ENCODE measurements around the gene HOXA9.

HOXA9 gene

GRCh38 chr7:27175626-27176523, 10.5 kb upstream of the HOXA9 start:
- peak; percentile 77 for DNase-seq

GRCh38 chr7:27174874-27175625, 9.7 kb upstream of the HOXA9 start:
- DNase-seq = peak; percentile 83

- peak; percentile 90 for DNase-seq
Observed at GRCh38 chr7:27173956-27174873, 8.9 kb upstream of the HOXA9 start, which contains the start of gene HOXA10. TSS of gene HOXA10 (minus strand) at chr7:27174320. CDS start at chr7:27174306, 14 bp downstream.

DNA sequence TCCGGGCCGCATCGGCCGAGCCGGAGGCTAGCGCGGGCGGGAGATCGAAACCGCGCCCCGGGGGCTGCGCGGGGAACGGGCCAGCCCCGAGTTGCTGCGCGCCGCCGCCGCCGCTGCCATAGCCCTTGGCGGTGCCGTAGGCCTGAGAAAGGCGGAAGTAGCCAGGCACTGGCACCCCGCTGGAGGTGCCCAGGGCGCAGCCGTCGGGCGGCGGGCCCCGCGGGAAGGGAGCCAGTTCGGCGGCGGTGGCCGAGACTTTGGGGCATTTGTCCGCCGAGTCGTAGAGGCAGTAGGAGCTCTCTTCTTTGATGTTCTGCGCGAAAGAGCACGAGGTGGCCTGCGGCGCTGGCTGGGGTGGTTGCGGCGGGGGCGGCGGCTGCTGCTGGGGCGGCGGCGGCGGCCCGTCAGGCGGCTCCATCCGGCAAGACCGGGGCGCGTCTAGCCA, 8.2 kb upstream of the HOXA9 start:
- DNase-seq = peak; percentile 66

DNA sequence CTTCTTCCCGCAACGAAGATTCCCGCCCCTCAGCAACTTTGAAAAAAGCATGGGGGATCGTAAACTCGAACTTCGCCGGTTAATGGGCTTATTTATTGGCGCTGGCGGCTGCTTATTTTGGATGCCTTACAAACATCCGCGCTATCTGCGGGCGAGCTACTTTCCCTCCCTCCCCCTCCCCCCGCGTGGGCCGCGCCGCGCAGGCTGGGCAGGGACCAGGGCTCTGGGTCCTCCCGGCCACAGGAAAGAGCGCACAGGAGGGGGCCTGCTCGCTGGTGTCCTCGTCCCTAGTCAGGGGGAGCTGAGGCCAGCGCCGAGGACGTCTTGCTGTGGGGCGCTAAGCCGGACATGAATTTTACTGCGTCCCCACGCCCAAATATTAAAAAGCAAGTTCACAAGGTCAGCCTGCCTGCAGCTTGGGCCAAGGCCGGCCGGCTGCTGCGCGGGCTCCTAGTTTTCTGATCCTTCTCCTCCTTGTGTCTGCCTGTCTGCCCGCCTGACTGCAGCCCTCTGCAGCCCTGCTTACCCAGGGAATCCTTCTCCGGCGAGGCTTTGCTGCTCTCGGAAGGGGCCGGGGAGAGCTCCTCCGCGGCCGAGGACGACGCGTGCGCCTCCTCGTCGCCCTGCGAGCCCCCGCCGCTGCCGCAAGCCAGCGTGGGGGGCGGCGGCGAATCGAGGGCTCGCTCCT, 7.6 kb upstream of the HOXA9 start:
- peak; percentile 87 for DNase-seq

DNA sequence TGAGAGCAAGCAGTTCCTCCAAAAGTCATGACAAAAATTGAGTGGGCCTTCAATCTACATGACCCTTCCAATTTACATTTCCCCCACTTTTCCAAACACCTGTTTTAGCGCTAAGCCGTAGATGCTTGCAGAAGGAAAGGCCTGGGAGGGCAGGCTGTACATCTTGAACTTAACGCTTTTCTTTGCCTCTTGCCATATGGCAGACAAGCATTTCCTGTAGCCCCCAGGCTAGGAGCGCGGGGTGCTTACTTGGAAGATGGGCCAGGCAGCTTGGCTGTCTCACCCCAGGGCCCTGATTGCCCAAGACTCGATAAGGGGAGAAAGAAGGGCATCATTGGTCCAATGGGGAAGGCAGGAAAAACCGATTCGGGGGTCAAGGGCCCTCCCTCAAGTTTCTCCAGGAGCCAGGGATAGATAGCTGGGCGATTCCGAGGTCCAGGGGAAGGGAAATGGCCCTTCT, 7.0 kb upstream of the HOXA9 start:
- DNase-seq = peak; percentile 69

DNA sequence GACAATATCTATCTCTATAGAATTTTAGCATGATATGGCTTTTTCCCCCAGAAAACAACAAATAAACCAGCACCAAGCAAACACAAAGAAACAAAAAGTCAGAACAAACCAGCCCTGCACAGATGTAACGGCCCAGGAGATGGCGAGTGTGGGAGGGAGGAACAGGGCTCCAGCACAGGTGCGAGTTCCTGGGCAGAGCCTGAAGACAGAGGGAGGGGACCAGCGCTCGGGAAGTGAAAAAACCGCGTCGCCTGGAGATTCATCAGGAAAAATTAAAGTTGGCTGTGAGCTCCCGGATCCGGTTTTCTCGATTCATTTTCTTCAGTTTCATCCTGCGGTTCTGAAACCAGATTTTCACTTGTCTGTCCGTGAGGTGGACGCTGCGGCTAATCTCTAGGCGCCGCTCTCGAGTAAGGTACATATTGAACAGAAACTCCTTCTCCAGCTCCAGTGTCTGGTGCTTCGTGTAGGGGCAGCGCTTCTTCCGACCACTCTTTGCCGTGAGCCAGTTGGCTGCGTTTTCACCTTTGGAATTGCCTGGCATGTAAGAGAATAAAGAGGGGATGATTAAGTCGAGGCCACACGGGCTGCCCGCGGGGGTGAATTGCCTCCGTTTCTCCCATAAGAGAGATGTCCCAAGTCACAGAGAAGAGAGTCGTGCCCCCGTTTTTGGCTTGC, 6.4 kb upstream of the HOXA9 start:
- peak; percentile 79 for DNase-seq

GRCh38 chr7:27171325-27171636, 5.9 kb upstream of the HOXA9 start:
- DNase-seq = peak; percentile 77

- no peak for DNase-seq
Observed at GRCh38 chr7:27170426-27171324, 5.3 kb upstream of the HOXA9 start.

DNA sequence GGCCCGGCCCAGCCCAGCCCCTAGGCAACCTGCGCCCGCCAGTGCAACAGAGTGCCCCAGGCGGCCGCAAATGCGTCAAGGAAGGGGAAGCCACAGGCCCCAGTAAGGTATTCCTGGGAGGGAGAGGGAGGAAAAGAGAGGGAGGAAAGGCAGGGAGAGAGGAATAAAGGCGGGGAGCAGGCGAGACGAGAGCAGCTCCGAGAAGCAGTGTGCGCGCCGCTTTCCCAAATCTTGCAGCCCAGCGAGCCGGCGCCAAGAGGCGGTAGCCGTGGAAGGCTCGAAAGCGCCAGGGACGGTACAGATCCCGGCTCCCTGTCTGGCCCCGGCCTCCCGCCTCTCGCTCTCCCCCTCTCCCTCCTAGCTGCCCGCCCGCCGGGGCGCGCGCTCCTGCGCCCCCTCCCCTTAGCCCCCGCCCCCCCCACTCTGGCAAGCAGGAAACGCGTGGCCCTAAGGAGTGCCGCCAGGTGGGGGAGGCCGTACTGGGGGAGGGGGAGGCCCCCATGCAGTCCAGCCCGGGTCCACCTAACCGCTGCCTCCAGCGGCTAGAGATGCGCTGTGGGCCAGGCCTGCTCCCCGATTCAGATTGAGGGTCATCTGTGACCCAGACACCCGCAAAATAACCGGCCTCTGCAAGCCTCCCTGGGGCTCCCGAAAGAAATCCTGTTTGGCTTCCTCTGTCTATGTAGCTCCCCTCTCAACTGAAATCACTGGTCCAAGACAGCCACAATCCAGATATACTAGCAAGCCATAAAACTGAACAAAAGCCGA, 4.5 kb upstream of the HOXA9 start:
- DNase-seq = peak; percentile 84

DNA sequence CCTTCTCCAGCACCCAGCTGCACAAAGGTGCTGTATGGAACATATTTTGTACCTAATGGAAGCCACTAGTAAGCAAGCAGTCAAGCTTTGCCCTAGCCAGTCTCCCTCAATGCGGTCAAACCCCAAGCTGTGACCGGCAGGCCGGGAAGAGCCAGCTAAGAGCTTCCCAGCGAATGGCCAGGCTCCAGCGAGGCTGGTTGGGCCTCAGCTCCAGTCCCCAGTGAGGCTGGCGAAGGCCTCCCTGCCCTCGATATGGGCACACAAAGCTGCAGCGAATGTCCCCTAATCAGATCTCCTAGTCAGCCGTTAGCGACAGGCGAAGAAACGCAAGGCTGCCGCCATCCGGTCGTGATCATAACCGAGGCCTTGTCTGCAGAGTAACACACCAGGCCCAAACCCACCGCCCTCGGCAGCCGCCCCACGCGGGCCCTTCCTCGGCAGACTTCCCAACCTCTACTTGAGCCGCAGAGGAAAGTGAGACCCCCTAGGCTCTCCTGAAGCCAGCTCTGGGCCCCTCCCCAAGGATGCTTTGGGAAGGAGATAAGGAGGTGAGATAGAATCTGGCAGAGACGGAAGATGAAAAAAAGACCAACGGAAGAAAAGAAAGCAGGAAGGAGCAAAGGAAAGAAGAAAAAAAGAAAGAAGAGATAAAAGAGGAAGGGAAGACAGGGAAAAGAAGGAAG, 3.1 kb upstream of the HOXA9 start:
- peak; percentile 87 for DNase-seq

DNA sequence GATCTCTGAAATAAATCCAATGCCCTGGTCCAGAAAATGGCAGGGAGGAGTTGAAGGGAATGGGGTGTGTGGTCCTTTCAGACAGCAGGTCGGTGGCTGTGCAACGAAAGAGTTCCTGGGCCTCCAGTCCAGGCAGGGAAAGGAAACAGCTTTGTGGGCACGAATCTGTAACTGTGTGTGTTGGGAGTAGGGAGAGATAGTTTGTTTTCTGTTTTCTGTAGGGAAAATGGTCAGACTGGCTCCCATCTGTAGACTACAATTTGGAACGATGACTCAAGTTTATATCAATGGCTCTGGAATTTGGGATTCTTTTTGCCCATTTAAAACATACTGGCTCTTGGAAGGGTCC, 2.6 kb upstream of the HOXA9 start:
- DNase-seq = no peak

- peak; percentile 79 for DNase-seq
Observed at GRCh38 chr7:27166531-27167505, 1.5 kb upstream of the HOXA9 start.

DNA sequence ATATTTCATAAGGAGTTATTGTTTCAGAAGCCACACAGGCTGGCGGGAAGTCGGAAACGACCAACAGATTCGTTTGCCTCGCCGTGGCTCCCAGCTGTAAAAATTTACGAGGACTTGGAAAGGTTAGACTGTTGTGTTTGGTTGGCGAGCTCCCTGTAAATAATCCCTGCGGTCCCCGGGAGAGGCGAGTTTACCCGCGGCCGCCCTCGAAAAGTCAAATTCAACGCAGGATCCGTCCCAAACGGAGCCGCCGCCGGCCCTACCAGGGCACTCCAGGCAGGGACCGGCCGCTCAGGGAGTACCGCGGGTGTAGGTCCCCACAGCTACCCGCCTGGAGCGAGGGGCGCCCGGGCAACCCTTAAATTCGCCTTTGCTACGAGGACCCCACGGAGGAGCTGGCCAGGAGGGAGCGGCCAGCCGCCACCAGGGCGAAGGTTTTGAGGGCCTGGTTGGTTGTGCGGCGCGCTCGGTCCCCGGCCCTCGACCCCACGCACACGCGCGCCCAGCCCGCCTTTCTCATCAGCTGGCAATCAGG, 726 bp upstream of the HOXA9 start:
- peak; percentile 71 for DNase-seq

DNA sequence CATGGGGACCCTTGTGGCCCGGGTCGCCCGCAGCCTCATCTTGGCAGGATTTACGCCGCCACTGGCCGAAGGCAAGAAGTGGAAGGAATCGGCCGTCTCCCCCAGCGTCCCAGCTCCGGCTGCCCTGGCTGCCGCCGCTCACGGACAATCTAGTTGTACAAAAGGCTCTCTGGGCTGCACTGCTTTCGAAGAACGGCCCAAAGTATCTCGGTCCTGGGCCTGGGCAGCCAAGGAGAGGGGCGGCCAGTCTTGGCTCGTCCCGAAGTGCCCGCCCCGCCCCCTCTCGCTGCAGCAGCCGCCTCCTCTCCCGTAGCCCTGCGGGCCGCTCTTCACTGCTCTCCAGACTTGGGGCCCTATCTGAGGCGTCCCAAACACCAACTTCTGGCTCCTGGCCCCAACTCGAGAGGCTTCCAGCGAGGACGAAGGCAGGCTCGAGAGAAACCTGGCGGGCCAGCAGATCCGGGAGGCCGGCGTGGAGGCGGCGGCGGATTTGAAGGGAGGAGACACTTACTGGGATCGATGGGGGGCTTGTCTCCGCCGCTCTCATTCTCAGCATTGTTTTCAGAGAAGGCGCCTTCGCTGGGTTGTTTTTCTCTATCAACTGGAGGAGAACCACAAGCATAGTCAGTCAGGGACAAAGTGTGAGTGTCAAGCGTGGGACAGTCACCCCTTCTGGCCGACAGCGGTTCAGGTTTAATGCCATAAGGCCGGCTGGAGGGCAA, 809 bp downstream of the HOXA9 start:
- DNase-seq = peak; percentile 78

DNA sequence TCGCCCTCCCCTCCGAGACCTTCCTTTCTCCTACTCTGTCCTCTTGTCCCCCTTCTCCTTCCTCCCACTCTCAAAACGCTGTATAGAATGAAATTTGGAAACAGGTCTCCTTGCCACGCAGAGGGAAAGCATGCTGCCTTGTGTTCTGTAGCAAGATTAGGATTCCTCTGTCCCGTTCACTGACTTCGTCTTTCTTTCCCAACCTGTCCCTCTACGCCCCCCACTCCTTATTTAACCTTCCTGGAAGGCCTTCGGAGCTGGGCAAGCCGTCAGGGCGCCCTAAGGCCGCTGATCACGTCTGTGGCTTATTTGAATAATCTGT, 1.3 kb downstream of the HOXA9 start:
- no peak for DNase-seq
